HTERT RPE-1 (cell line): Measurements from ENCODE around the gene EXOSC9.

Experiments used
- in situ Hi-C: fragments of 300-500 bp; cut with MboI; formaldehyde crosslinking; loops from 4 replicates; pipeline ENCODE4 v1.14.3; 2020; ENCODE audit warnings: low sequenced_read_pairs

The EXOSC9 gene

DNA sequence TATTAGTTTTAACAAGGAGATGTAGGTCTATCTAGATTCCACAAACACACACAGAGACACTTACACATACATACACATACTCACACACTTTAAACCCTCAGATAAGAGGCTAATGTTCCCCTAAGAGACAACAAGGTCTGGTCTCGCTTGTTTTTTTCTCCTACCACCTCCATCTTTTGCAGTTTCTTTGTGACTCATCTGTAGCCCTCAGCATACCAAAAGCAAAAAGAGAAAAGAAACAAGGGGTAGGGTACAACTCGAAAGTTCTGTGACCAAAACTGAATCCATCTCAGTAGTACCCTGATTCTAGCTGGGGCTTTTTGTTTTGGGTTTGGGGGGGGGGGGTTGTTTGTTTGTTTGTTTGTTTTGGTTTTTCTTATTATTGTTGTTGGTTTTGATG is 12.2 kb upstream of the EXOSC9 start:
- in situ Hi-C loops: no loop called here

DNA sequence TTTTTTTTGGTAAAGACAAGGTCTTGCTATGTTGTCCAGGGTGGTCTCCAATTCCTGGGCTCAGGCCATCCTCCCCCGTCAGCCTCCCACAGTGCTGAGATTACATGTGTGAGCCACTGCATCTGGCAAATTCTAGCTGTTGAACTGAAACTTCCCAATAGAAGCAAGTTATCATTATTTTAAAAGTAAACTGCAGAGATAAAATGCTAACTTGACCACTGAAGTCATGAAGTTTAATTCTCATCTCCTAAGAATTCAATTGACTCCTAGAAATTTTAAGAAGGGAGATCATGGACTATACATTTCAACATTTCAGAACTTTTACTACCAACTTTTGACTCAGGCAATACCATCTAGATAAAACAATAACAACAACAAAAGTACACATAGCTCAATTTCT is 11.7 kb upstream of the EXOSC9 start:
- in situ Hi-C loops: no loop called here

DNA sequence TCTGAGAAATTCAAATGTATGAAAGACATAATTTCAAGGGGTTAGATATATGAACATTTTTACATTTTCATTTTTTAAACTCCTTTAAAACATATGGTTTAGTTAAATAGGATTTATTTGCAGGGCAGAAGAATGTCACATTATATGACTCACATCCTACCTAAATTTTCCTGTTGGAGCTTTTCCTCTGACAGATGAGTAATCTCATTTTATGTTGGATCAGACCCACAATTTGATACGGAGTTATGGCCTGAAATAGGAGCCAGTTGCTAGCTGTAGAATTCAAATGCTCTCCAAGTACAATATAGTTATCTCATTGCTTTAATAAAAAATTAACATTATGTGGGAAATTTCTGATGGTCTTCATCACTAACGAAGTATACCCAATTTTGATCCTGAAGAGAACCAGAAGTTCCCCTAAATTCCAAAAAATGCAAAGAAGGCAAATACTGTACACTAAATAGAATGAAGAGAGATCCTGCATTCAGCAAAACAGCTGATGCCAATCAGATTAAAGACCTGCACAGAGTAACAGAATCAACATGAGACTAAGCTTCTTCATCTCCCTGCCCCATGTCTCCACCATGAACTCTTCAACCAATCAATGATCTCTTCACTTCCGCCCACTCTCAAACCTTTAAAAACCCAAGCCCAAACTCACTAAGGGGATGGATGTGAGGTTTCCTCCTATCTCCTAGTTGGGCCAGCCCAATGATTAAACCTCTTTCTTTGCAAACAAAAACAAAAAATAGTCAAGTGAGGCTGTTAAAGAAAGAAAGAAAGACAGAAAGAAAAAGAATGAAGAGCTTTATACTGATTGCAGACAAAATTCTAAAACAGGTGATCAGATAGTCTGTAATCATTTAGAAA is 10.9 kb upstream of the EXOSC9 start:
- in situ Hi-C loops: no loop called here

DNA sequence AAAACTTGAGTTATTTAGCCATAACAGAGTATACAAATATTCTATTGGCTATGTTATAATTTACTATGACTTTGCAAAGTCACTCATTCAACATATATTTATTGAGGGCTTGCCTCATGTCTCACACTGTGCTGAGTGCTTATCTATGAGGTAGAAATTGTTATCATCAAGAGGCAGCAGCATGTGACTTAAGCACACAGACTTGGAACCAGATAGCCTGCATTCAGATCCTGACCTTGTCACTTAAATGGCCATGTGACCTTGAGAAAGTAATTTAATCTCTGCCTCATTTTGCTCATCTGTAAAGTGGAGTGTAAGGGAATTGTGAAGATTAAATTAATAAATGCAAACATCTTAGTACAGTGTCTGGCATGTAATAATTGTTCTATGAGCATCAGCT is 10.1 kb upstream of the EXOSC9 start:
- in situ Hi-C loops: no loop called here

DNA sequence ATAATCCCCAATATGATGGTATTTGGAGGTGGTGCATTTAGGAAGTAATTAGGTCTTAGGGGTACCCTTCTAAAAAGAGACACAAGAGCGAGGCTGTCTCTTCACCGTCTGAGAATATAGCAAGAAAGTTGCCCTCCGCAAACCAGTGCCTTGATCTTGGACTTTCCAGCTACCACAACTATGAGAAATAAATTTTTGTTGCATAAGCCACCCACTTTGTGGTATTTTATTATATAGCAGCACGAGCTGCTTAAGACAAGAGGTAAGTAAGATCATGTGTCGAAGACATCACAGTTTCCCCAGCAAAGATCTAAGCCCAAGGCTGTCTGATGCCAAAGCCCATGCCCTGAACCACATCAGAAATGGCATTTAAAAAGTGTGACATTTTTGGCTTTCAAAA is 9.6 kb upstream of the EXOSC9 start:
- in situ Hi-C loops: no loop called here

DNA sequence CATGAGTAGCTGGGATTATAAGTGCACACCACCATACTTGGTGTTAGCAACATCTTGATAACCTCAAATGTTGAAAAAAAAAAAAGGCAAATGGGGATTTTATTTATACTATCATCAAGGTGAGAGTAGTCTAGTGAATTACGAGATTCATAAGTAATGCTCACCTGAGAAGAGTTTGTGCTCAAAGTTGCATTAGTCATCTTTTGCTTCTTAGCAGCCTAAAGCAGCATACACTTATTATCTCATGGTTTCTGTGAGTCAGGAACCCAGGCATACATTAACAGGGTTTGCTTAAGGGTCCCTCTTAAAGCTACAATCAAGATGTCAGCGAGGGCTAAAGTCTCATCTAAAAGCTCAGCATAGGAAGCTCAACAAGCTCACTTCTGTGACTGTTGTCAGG is 8.2 kb upstream of the EXOSC9 start:
- in situ Hi-C loops: no loop called here

DNA sequence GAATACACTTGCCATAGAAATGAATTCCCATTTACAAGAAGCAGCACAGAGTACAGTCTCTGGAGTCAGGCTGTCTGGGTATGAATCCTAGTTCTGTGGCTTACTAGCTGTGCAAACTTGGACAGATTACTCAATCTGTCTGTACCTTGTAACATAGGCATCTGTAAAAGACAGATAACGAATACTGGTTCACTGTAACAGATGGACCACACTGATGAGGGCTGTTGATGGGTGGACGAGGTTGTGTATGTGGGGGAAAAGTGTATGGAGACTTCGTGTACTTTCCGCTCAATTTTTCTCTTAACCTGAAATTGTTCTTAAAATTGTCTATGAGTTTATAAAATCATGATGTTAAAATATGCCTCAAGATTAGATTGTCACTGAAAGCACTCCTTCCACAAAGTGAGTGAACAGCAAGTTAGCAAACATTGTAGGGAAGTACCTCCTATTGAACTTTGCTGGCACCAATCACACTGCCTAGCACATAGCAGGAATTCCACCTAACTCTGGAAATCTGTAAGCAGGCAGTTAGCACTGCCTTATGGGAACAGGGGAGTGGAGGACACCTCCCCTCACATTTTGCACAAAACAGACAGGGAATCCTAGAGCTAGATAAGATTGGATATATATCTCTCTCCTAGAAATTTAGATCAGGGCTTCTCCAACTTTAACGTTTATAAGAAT is 6.5 kb upstream of the EXOSC9 start:
- in situ Hi-C loops: no loop called here

DNA sequence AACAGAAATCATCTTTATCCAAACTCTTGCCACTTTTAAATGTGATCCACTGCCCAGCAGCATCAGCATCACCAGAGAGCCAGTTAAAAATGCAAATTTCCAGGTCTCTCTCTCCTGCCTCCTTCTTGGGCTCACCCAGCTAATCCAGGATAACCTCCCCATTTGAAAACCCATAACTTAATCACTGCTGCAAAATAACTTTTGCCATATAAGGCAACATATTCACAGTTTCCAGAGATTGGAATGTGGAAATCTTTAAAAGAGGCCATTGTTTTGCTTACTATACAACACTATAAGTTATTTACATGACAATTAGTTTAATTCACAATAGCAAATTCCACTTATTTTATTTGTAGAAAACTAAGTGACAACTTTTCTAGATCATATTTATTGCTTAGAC is 4.8 kb upstream of the EXOSC9 start:
- in situ Hi-C loops: no loop called here

DNA sequence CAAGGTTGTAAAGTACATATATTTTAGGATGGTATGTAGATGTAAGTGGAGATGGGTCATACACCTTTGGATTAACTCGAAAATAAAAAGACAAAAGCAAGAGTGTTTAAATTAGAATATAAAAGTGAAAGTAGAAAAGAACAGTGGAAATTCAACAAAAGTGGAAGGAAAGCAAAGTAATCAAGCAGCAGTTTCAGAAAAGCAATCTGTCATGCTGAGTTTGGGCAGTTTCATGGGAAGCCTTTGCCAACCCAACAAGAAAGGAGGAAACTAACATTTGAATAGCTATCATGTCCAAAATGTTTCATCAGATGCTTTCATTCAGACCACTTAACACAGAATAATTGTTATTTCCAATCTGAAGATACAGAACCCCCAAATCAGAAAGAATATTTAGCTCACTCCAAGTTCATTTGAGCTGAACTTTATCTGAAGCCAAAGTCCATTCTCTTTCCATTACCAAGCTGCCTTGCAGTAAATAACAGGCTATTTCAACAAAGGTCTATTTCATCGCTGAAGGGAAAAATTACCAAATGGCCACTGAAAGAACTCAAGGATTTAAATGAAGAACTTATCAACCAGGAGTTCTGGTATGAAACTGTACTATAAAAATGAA is 1.8 kb upstream of the EXOSC9 start:
- in situ Hi-C loops: no loop called here

DNA sequence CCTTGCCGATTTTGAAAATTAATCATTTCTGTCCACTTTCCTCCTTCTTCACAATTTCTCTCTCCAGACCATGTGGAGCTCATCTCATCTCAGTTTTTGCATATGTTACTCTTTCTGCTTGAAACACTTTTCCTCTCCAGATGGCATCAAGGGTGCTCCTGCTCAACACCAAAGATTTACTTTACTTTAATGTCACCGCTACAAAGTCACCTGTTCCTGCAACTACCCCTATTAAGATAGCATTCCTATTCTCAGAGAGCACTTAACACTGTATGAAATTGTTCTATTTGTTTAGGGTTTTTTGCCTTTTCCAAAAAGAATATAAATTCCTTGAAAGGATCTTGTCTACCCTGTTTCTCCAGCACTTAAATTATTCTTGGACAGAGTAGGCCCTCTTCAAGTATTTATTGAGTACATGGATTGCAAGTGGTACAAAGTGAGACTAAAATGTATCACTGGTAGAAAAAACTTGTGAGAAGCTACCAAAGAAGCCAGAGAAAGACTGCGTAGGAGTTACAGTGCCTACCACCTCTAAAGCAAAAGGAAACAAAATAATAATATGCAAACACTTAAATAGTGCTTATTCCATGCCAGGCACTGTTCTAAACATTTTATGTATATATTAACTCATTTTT is 1.1 kb upstream of the EXOSC9 start:
- in situ Hi-C loops: no loop called here

DNA sequence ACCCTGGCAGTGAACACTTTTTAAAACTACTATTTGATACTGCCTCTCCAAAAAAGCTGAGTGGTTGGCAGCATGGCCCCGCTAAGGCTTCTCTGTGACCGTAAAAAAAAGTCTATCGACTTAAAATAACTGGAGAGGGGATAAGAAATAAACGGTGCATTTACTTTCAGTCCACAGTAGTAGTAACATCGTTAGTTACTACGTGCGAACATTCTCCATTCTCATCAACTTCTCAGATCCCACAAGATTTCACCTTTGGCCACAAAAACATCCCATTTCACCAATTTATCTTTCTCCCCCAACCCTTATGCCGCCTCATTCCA is 524 bp upstream of the EXOSC9 start:
- in situ Hi-C loops: no loop called here

DNA sequence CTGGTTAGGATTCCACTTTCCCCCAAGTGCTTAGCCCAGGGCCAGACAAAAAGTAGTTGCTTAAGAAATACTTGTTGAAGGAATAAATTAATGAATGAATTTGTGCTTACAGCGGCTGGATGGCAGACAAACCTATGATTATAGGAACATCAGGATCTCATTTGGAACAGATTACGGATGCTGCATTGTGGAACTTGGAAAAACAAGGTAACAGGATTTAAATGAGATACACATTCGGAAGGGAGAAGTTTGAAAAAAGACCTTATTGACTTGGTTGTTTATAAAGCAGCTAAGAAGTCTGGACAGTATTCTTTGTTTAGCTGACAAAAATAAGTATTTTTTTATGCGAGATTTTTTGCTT is 572 bp downstream of the EXOSC9 start:
- in situ Hi-C loops: no loop called here

DNA sequence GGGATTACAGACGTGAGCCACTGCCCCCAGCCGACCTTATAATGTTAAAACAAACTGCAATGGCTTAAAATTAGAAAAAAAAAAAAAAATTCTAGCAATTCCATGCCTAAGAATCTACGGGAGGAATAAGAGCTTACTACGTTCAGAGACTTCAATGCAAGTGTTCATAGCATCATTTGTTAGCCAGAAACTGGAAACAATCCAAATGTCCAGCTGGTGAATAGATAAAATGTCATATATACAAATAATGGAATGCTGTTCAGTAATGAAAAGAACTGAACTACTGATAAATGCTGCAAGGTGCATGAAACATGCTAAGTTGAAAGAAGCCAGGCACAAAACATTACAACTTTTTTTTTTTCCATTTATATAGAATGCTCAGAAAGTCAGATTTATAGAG is 5.3 kb downstream of the EXOSC9 start:
- in situ Hi-C loops: no loop called here

DNA sequence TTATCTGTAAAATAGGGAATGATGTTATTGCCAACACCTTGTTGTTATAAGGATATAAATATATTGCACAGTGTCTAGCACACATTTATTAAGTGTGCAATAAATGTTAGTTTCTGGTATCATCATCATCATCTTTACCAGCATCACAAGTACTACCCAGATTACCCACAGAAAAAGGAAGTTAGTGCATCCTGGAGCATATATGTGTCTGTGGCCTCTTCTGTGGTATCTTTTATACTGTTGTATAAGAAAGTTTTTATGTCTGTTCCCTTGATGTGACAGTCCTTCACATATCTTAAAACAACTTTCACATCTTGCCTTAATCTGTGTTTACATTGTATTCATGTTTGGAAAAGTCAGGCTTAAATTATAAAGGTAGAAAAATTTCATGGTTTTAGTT is 10.0 kb downstream of the EXOSC9 start:
- in situ Hi-C loops: no loop called here

DNA sequence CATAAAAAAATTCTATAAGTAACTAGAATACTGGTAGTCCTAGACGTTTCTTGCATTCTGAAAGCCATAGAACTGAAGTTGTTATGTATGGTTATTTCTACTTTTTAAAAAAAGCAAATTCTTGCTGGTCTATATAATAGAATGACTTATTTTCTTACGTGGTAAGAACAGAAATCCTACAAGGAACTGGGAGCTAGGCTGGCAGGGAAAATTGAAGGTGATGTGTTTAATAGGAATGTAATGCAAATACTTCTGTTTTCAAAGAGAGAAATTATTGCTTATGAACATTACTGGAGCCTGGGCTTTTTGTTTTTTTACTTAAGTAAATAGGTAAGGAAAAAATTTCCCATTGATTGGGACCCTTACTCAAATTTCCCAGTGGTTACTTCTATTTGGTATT is 13.6 kb downstream of the EXOSC9 start:
- in situ Hi-C loops: no loop called here

DNA sequence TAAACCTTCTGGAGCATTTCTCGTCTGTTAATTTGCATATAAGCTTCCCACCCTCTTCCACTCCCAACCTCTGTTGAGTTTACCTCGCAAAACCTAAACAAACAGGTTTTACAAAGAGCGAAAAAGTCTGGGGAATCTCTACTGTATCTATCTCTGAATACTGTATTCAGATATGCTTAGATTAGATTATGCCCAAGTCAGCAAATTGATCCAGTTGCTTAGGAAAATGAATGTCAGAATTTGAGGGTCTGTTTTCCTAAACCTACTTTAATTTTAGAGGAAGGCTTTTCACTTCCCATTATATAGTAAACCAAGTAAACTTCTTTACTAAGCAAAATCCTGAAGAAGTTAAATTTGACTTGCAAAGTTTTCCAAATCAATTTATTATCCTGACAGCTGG is 15.9 kb downstream of the EXOSC9 start:
- in situ Hi-C loops: no loop called here

DNA sequence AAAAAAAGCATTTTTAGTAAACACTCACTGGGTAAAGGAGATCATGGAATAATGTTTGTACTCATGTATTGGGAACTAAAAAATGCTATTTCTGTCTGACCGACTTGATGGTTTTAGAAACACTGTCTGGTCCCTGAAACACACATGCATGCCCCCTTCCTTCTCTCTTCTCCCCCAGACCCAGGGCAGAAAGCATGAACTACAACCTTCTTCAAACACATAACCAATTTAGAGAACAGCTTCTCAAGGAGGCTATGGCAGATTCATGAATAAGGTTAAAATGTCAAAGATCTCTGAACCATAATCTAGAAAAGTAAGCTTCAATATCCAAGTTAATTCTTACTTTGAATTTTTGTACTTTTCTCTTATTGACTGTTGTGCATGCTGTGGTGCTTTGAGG is 16.6 kb downstream of the EXOSC9 start:
- in situ Hi-C loops: no loop called here

DNA sequence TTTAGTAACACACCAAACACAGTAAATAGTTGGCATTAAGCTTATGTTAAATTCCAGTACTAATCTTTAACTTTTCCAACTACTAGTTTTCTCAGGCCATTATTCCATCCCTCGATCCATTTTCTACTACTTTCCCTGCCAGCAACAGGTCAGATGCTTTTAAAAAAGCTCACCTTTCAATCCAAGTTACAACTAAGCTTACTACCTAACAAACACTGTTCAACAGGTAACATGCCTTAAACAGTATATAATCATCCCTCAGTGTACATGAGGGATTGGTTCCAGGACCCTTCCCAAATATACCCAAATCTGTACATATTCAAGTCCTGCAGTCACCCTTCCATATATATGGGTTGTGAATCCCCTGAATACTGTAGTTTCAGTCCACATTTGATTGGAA is 17.1 kb downstream of the EXOSC9 start:
- in situ Hi-C loops: no loop called here

DNA sequence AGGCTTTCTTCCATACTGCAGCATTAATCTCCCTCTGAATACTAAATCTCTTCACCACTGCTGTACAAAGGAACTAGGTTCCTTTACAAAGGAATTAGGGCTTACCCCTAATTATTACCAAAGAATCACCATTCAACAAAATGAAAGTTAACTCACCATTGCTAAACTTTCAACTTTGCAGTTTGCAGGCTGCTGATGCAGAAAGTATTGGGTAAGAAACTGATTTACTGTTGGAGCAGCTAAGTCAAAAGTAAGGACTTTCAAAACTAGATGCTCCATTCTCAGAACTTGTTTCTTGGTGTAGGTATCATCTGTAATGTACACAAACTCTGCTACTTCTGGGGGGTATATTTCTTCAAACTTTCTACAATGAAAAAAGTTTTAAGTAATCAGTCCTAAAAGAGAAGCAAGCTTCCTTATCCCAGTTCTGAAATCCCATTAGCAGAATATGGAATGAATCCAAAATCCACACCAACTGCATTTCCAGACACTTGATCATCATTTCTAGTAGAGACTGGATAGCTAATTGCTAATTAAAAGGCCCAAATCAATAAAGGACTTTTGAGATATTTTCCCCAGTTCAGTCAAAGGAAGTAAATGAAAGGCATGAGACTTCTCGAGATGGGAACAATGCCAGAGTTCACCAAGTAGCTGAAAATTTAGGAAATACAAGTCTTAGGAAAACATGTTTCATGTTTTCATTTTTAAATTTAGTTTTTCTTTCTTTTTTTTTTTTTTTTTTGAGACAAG is 18.3 kb downstream of the EXOSC9 start:
- in situ Hi-C loops: no loop called here

DNA sequence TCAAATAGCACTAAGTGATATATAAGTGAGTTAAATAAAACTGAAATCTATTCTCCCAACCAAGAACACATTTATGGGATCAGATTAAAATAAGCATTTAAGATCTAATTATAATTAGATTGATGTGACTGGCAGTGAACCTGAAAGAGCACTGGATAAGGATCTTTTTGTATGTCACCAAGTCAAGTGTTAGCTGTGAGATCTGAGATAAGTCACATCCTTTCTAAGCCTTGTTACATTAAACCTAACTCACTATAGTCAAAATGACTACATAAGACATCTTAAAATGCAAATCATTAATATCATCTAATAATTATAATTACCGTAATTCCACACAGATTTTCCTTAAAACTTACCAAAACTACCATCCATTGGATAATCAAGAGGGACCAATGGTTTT is 20.9 kb downstream of the EXOSC9 start:
- in situ Hi-C loops: no loop called here

DNA sequence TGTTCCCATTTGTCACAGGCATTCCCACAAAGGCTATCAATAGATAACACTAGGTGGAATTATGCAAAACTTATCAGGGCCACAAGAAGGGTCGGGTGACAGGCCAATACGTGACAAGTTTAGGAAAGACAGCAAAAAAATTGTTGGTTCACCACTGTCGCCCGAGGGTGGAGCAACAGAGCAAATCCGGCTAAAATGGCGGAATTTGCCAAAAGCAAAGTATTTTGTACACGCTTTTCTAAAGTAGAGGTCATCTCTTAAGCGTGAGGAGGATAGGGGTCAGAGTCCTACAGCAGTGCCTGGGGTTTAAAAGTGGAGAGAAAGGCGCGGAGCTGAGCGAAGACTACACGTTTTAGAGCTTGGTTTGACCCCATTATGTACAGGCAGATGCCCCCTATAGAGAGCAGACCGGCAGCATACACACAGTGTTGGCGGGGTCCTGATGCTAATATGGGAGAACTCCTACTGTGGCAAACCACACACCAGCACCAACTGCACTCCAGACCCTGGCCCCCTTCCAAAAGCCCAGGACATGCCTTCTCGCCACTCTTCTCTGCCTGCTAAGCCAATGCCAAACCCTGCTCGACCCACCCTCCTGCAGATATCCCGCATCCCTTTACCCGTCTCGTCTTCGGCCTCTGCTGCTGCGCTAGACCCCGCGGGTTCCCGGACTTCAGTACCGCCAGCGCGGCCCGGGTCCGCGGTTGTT is 21.8 kb downstream of the EXOSC9 start:
- in situ Hi-C loops: no loop called here
